Lower leg skin (tissue), 4 donors: ENCODE results near the gene SRL. TPM values are rescaled to one million over a fixed set of nuclear protein-coding genes. Genes with fewer than 3 reads are reported as not detected.
A peak's percentile ranks its signal among the peaks of the same experiment; 100 is the strongest.

Experiments used
- DNase-seq, 2 donors: peaks; one replicate each; pipeline ENCODE4 v3.0.0-alpha.2; 2019; ENCODE audit warnings: low spot score in 2 of 2
- H3K4me3 ChIP-seq: fragments of 200-600 bp; sonication (generic); 2 replicates; pipeline ENCODE4 v1.5.1; 2017; ENCODE audit warnings: mild to moderate bottlenecking, low read depth; ENCODE audit not compliant: poor library complexity, severe bottlenecking
- CTCF ChIP-seq, 3 donors: fragments of 450-650 bp; IDR thresholded peaks; one replicate each; pipeline ENCODE4 v1.5.1; 2016; ENCODE audit warnings: antibody characterized with exemption in 3 of 3, mild to moderate bottlenecking in 3 of 3, moderate library complexity in 2 of 3
- POLR2A ChIP-seq, 2 donors: fragments of 450-650 bp; IDR thresholded peaks; one replicate each; pipeline ENCODE4 v1.6.1; 2016 to 2017; ENCODE audit warnings: antibody characterized with exemption in 2 of 2, mild to moderate bottlenecking in 1 of 2, moderate library complexity in 1 of 2
- WGBS, 2 donors: methylation state at CpG; one replicate each; pipeline ENCODE4 v1.1.5; 2018; 5-methylcytosine and 5-hydroxymethylcytosine counted together
- intact Hi-C: fragments of 100-400 bp; cut with DNase I; formaldehyde crosslinking; loops from one replicate; pipeline ENCODE4 v1.15.0; 2023; ENCODE audit warnings: low total_unique reads
- total RNA-seq, 4 donors: library from RNA; depleted of rRNA; stranded (reverse); fragments of >200 nt; gene quantifications; one replicate each; pipeline ENCODE4 v1.1.0, GENCODE V29; 2016

The SRL gene
- total RNA-seq, 4 donors from 2014 or later: 0.04 to 1.0 (median 0.55) TPM

DNA sequence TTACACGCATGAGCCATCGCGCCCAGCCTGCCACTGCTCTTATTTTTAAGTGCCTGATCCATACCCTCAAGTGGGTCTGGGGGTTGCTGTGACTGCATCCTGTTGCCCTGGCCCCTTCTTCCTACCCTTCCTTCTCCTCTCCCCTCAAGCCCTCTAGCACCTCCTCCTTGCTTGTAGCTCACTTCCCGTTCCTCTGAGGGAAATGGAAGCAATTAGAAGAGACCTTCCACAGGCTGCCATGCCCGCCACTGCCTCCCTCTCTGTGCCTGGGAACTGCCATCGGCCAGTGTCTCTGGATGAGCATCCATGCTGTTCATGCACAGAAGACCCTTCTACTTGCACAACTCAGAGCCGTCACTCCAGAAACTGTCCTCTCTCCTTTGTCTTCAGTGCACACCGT is 41.6 kb upstream of the SRL start:
- intact Hi-C loops: no loop called here
- WGBS, 2 donors: 75 to 81% methylated on average over 8 of the region's 8 CpGs
- no peak overlapping the region for H3K4me3 ChIP-seq
- DNase-seq: no peak
- TF ChIP-seq POLR2A (IDR thresholded peaks at IDR 0.05) (no peak), CTCF (IDR thresholded peaks at IDR 0.05) (no peak)

GRCh38 chr16:4280625-4281024 is 38.7 kb upstream of the SRL start:
- H3K4me3 ChIP-seq: no peak overlapping the region
- intact Hi-C loops: no loop called here
- DNase-seq: no peak
- TF ChIP-seq POLR2A (IDR thresholded peaks at IDR 0.05) (no peak), CTCF (IDR thresholded peaks at IDR 0.05) (no peak)
- 98% methylated on average over 2 of the region's 2 CpGs for WGBS, 2 donors

GRCh38 chr16:4277987-4278513 is 36.2 kb upstream of the SRL start:
- no peak overlapping the region for H3K4me3 ChIP-seq
- DNase-seq: no peak
- intact Hi-C loops: no loop called here
- TF ChIP-seq POLR2A (IDR thresholded peaks at IDR 0.05) (no peak), CTCF (IDR thresholded peaks at IDR 0.05) (no peak)
- 95 to 97% methylated on average over 2 of the region's 2 CpGs for WGBS, 2 donors

DNA sequence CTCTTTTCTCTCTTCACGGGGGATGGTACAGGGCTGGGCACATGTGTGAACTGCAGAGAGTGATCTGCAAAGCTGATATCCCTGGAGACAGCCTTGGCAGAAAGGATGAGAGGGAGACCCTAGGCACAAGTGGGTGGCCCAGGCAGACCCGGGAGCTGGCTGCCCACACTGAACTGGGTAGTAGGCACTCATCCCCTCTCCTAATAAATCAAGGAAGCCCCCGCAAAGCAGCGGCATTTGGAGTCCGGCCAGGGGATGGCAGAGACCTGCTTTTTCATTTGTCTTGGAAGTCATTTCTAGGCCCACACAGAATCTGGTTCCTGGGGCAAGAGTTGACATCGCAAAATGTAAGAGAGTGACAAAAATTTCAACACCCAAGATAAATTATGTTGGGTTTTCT is 34.0 kb upstream of the SRL start:
- no peak for DNase-seq
- intact Hi-C loops: no loop called here
- no peak overlapping the region for H3K4me3 ChIP-seq
- 77 to 85% methylated on average over 6 of the region's 6 CpGs for WGBS, 2 donors
- TF ChIP-seq POLR2A (IDR thresholded peaks at IDR 0.05) (no peak), CTCF (IDR thresholded peaks at IDR 0.05) (no peak)

DNA sequence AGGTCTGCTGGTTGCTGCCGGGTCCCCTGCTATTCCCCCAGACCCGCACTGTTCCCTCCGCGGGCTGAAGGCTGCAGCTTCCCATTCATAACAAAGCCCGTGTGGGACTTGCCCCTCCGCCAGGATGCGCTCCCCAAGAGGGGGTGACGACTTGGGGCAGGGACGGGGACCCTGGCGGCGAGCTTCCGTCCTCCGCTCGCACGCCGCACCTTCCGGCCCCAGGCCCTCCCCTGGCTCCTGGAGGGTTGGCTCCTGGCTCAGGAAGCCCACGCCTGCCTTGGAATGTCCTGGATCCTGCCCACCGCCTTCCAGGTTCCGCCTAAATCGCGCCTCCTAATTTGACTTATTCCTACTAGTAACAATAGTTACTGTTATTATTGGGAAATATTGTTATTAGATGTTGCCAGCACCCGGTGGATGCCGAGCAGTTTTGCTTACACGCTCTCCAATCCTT is 32.0 kb upstream of the SRL start:
- DNase-seq: peak; percentile 48 to 90
- H3K4me3 ChIP-seq: peak overlapping the region; percentile 92
- WGBS, 2 donors: 2% methylated on average over 14 to 16 of the region's 25 CpGs
- TF ChIP-seq POLR2A (IDR thresholded peaks at IDR 0.05) (no peak), CTCF (IDR thresholded peaks at IDR 0.05) (no peak)
- intact Hi-C loops: no loop called here
